ENCODE measurements around the gene TMPRSS13. TPM values are rescaled to one million over a fixed set of nuclear protein-coding genes. Genes with fewer than 3 reads are reported as not detected.

TMPRSS13 gene
- total RNA-seq, 4 donors from 2014 or later: 0.13 to 0.67 (median 0.31) TPM; not detected in 1

GRCh38 chr11:117859061-117859460, 70.1 kb downstream of the TMPRSS13 start:
- no peak for TF ChIP-seq POLR2AphosphoS5 (IDR thresholded peaks at IDR 0.05)
- no peak for TF ChIP-seq EP300 (IDR thresholded peaks at IDR 0.05)
- TF ChIP-seq, protein P1, sequence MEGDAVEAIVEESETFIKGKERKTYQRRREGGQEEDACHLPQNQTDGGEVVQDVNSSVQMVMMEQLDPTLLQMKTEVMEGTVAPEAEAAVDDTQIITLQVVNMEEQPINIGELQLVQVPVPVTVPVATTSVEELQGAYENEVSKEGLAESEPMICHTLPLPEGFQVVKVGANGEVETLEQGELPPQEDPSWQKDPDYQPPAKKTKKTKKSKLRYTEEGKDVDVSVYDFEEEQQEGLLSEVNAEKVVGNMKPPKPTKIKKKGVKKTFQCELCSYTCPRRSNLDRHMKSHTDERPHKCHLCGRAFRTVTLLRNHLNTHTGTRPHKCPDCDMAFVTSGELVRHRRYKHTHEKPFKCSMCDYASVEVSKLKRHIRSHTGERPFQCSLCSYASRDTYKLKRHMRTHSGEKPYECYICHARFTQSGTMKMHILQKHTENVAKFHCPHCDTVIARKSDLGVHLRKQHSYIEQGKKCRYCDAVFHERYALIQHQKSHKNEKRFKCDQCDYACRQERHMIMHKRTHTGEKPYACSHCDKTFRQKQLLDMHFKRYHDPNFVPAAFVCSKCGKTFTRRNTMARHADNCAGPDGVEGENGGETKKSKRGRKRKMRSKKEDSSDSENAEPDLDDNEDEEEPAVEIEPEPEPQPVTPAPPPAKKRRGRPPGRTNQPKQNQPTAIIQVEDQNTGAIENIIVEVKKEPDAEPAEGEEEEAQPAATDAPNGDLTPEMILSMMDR (IDR thresholded peaks at IDR 0.05): no peak
- TF ChIP-seq POLR2A (IDR thresholded peaks at IDR 0.05): no peak
- 66 to 83% methylated on average over 1 to 5 of the region's 10 CpGs for WGBS, 2 donors (ENCODE audit: low coverage in 1 of 2)
- Histone ChIP-seq H3K27me3 (no peaks in the 10 kb centered on the region), H3K4me1 (peaks cover 0 to 72% (median 8%) of the 10 kb centered on the region in 3 donors), H3K36me3 (no peaks in the 10 kb centered on the region), H3K9me3 (no peaks in the 10 kb centered on the region), H3K4me3 (no peak overlapping the region), H3K27ac (no peak overlapping the region)
- ATAC-seq: no peak

DNA sequence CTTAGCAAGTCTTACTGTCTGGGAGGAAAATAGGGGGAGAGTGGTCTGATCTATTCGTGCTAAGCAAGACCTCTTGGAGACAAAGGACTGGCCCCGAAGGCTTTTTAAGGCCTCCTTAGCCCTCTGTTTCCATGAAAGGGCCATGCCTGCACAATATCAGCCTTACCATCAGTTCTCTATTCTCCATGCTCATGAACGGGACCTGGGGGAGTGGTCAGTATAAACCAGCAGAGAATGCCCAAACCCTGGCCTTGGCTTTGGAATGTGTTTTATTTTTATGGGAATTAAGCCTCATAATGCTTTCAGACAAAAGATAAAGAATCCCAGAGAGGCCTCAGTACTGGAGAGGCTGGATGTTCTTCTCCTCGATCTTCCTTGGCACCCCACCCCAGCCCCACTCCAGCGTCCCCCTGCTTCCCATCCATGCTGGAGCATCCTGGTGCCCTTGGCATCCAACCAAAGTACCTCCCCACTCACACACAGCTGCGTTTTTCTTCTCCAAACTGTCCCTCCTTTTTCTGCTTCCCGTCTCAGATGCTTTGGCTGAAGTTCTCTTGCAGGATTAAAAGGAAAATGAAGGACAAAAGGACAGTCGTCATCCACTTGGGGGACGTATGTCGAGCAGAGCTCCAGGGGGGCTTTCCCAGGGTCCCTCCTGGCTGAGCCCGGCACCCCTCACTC, 71.3 kb downstream of the TMPRSS13 start:
- TF ChIP-seq, protein P1 (IDR thresholded peaks at IDR 0.05): no peak
- Histone ChIP-seq H3K4me3 (no peak overlapping the region), H3K9me3 (peaks cover 0 to 8% (median 0%) of the 10 kb centered on the region in 3 donors), H3K36me3 (no peaks in the 10 kb centered on the region), H3K27ac (peak overlapping the region in 2 of 4 donors; percentile 24 to 25), H3K4me1 (peaks cover 0 to 66% (median 8%) of the 10 kb centered on the region in 3 donors), H3K27me3 (no peaks in the 10 kb centered on the region)
- ATAC-seq: no peak
- WGBS, 2 donors (ENCODE audit: low coverage in 1 of 2): 37 to 44% methylated on average over 2 to 6 of the region's 11 CpGs

GRCh38 chr11:117855912-117856651, 73.1 kb downstream of the TMPRSS13 start:
- TF ChIP-seq EP300 (IDR thresholded peaks at IDR 0.05) (no peak), POLR2A (IDR thresholded peaks at IDR 0.05) (no peak), POLR2AphosphoS5 (IDR thresholded peaks at IDR 0.05) (no peak)
- TF ChIP-seq, protein P1 (IDR thresholded peaks at IDR 0.05): no peak
- no peak overlapping the region for H3K27ac ChIP-seq
- no peaks in the 10 kb centered on the region for H3K27me3 ChIP-seq
- peaks cover 0 to 18% (median 0%) of the 10 kb centered on the region in 3 donors for H3K9me3 ChIP-seq
- 53 to 83% methylated on average over 7 to 8 of the region's 13 CpGs for WGBS, 2 donors (ENCODE audit: low coverage in 1 of 2)
- no peak for ATAC-seq
- no peaks in the 10 kb centered on the region for H3K36me3 ChIP-seq
- peaks cover 0 to 48% (median 0%) of the 10 kb centered on the region in 3 donors for H3K4me1 ChIP-seq
- no peak overlapping the region for H3K4me3 ChIP-seq

DNA sequence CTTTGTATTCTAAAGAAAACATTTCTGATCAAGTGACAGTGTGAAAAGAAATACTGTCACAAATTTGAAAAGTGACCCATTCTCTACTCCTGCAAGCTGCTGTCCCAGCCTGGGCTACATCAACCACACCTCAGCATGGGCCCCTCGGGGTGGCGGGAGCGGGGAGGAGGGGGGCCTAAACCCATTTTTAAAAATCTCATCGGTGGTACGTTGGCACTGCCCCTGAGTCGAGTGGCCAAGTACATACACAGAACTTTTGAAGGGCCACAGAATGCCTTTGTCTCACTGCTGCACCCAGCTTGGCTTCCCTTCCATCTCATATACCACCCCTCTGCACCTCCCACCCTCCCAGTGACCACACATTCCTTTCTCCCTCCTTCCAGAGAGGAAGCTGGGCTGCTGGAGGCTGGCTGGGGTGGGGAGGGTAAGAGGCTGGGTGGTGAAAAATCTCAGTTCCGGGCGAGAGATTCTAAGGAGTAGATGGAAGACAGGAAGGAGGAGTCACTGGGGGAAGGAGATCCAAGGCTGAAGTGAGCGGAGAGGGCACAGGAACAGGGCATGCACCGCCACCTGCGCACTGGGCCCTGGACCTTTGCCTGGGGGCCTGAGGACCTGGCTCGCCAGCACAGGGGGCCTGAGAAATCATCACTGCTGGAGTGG, 73.9 kb downstream of the TMPRSS13 start:
- Histone ChIP-seq H3K4me1 (peaks cover 0 to 40% (median 0%) of the 10 kb centered on the region in 3 donors), H3K4me3 (no peak overlapping the region), H3K27ac (no peak overlapping the region), H3K9me3 (peaks cover 0 to 18% (median 0%) of the 10 kb centered on the region in 3 donors), H3K27me3 (no peaks in the 10 kb centered on the region), H3K36me3 (no peaks in the 10 kb centered on the region)
- TF ChIP-seq POLR2AphosphoS5 (IDR thresholded peaks at IDR 0.05) (no peak), POLR2A (IDR thresholded peaks at IDR 0.05) (no peak), EP300 (IDR thresholded peaks at IDR 0.05) (no peak)
- TF ChIP-seq, protein P1 (IDR thresholded peaks at IDR 0.05): no peak
- ATAC-seq: no peak
- 64 to 67% methylated on average over 5 to 10 of the region's 12 CpGs for WGBS, 2 donors (ENCODE audit: low coverage in 1 of 2)

All from gastroesophageal sphincter (tissue), 4 donors.